WTC11 (cell line): ENCODE measurements around the gene HEPACAM. TPM values are rescaled to one million over a fixed set of nuclear protein-coding genes. Genes with fewer than 3 reads are reported as not detected.
A peak's percentile ranks its signal among the peaks of the same experiment; 100 is the strongest.

Experiments
- ATAC-seq: fragments of 200-7000 bp; cut with Tn5 transposase; 2 replicates; pipeline ENCODE4 v1.10.0; 2021; ENCODE audit warnings: mild to moderate bottlenecking, moderate library complexity
- CTCF ChIA-PET: fragments of 300-600 bp; sonication (Branson Sonifier 250); formaldehyde crosslinking; loops from one replicate; lab custom pipeline; 2021; ENCODE audit warnings: antibody characterized with exemption; lab: Charles Lee
- POLR2A ChIA-PET: fragments of 350-600 bp; sonication (Branson Sonifier 250); formaldehyde crosslinking; loops from one replicate; lab custom pipeline; 2021; ENCODE audit warnings: antibody characterized with exemption; lab: Charles Lee
- DNase-seq: peaks from one replicate; pipeline ENCODE4 v3.0.0; 2021; ENCODE audit warnings: low spot score
- H3K27ac Mint-ChIP-seq: 2 replicates; pipeline ENCODE4 v1.8.0; 2021; ENCODE audit warnings: mixed read lengths
- H3K27me3 Mint-ChIP-seq: 2 replicates; pipeline ENCODE4 v1.8.0; 2021; ENCODE audit warnings: low read depth, mild to moderate bottlenecking, moderate library complexity, mixed read lengths
- H3K36me3 Mint-ChIP-seq: 2 replicates; pipeline ENCODE4 v1.8.0; 2021; ENCODE audit warnings: mixed read lengths
- H3K4me1 Mint-ChIP-seq: 2 replicates; pipeline ENCODE4 v1.8.0; 2022; ENCODE audit warnings: mixed read lengths
- H3K4me3 Mint-ChIP-seq: 2 replicates; pipeline ENCODE4 v1.8.0; 2021; ENCODE audit warnings: mild to moderate bottlenecking, moderate library complexity, mixed read lengths
- H3K9me3 Mint-ChIP-seq: 2 replicates; pipeline ENCODE4 v1.8.0; 2021; ENCODE audit warnings: mixed read lengths
- CREM ChIP-seq: sonication (generic); formaldehyde crosslinking; IDR thresholded peaks from 2 replicates; pipeline ENCODE4 v1.8.1; 2022; ENCODE audit warnings: mild to moderate bottlenecking, missing genetic modification reagents, moderate library complexity
- CTCF ChIP-seq: fragments of 200-600 bp; IDR thresholded peaks from 2 replicates; pipeline ENCODE4 v1.8.0; 2022; ENCODE audit warnings: antibody characterized with exemption
- ESRRA ChIP-seq: sonication (generic); formaldehyde crosslinking; IDR thresholded peaks from 2 replicates; pipeline ENCODE4 v1.8.1; 2022; ENCODE audit warnings: mild to moderate bottlenecking, missing genetic modification reagents, borderline replicate concordance
- ETV6 ChIP-seq: sonication (generic); formaldehyde crosslinking; IDR thresholded peaks from 2 replicates; pipeline ENCODE4 v1.8.1; 2022; ENCODE audit warnings: mild to moderate bottlenecking, missing genetic modification reagents
- FOXJ3 ChIP-seq: sonication (generic); formaldehyde crosslinking; IDR thresholded peaks from 2 replicates; pipeline ENCODE4 v1.9.0; 2021; ENCODE audit warnings: missing genetic modification reagents, mild to moderate bottlenecking, borderline replicate concordance
- GABPB1 ChIP-seq: sonication (generic); formaldehyde crosslinking; IDR thresholded peaks from 2 replicates; pipeline ENCODE4 v1.8.1; 2023; ENCODE audit warnings: mild to moderate bottlenecking, missing genetic modification reagents
- HMGXB4 ChIP-seq: sonication (generic); formaldehyde crosslinking; IDR thresholded peaks from 2 replicates; pipeline ENCODE4 v1.8.1; 2023; ENCODE audit warnings: mild to moderate bottlenecking, moderate library complexity, missing genetic modification reagents
- JAZF1 ChIP-seq: fragments of 250-450 bp; sonication (Bioruptor Pico); IDR thresholded peaks from 2 replicates; pipeline ENCODE4 v1.9.0; 2021; ENCODE audit warnings: moderate library complexity, mild to moderate bottlenecking, inconsistent platforms
- KAT7 ChIP-seq: sonication (generic); formaldehyde crosslinking; IDR thresholded peaks from 2 replicates; pipeline ENCODE4 v1.8.1; 2023; ENCODE audit warnings: missing genetic modification reagents, mild to moderate bottlenecking, borderline replicate concordance
- MAX ChIP-seq: sonication (generic); formaldehyde crosslinking; IDR thresholded peaks from 2 replicates; pipeline ENCODE4 v1.8.0; 2022; ENCODE audit warnings: mild to moderate bottlenecking, missing genetic modification reagents
- NR1H2 ChIP-seq: sonication (generic); formaldehyde crosslinking; IDR thresholded peaks from 2 replicates; pipeline ENCODE4 v1.9.0; 2021; ENCODE audit warnings: mild to moderate bottlenecking, moderate library complexity, missing genetic modification reagents
- PRDM15 ChIP-seq: sonication (generic); formaldehyde crosslinking; IDR thresholded peaks from 2 replicates; pipeline ENCODE4 v1.8.0; 2022; ENCODE audit warnings: missing genetic modification reagents
- PREB ChIP-seq: sonication (generic); formaldehyde crosslinking; IDR thresholded peaks from 2 replicates; pipeline ENCODE4 v1.8.1; 2022; ENCODE audit warnings: mild to moderate bottlenecking, missing genetic modification reagents, moderate library complexity, borderline replicate concordance
- RELA ChIP-seq: sonication (generic); formaldehyde crosslinking; IDR thresholded peaks from 2 replicates; pipeline ENCODE4 v1.8.1; 2022; ENCODE audit warnings: missing genetic modification reagents, mild to moderate bottlenecking, borderline replicate concordance
- RORB ChIP-seq: fragments of 250-450 bp; sonication (Bioruptor Pico); IDR thresholded peaks from 2 replicates; pipeline ENCODE4 v1.9.0; 2021; ENCODE audit warnings: mild to moderate bottlenecking
- SOX15 ChIP-seq: fragments of 250-450 bp; sonication (Bioruptor Pico); IDR thresholded peaks from 2 replicates; pipeline ENCODE4 v1.9.0; 2021; ENCODE audit warnings: mild to moderate bottlenecking
- TEAD1 ChIP-seq: sonication (generic); formaldehyde crosslinking; IDR thresholded peaks from 2 replicates; pipeline ENCODE4 v1.8.0; 2022; ENCODE audit warnings: mild to moderate bottlenecking, missing genetic modification reagents
- TEAD4 ChIP-seq: sonication (generic); formaldehyde crosslinking; IDR thresholded peaks from 2 replicates; pipeline ENCODE4 v1.8.0; 2022; ENCODE audit warnings: mild to moderate bottlenecking, missing genetic modification reagents
- TP53 ChIP-seq: sonication (generic); formaldehyde crosslinking; IDR thresholded peaks from 2 replicates; pipeline ENCODE4 v1.8.1; 2023; ENCODE audit warnings: mild to moderate bottlenecking, missing genetic modification reagents
- ZNF232 ChIP-seq: sonication (generic); formaldehyde crosslinking; IDR thresholded peaks from 2 replicates; pipeline ENCODE4 v1.8.0; 2022; ENCODE audit warnings: mild to moderate bottlenecking, missing genetic modification reagents
- total RNA-seq: library from RNA; stranded (reverse); gene quantifications from 3 replicates; pipeline ENCODE4 v1.2.3, GENCODE V29; 2021
- TF ChIP-seq, protein P1 (sequence below): sonication (generic); formaldehyde crosslinking; IDR thresholded peaks from 2 replicates; pipeline ENCODE4 v1.8.1; 2022; ENCODE audit warnings: mild to moderate bottlenecking, moderate library complexity, missing genetic modification reagents
- TF ChIP-seq, protein P2 (sequence below): sonication (generic); formaldehyde crosslinking; IDR thresholded peaks from 2 replicates; pipeline ENCODE4 v1.8.1; 2023; ENCODE audit warnings: mild to moderate bottlenecking, missing genetic modification reagents

The HEPACAM gene
- total RNA-seq, 1 experiment from 2014 or later = not detected

- TF ChIP-seq HMGXB4 (CRISPR knock-in tag) (peak; percentile 100), NR1H2 (no peak), TEAD4 (CRISPR knock-in tag) (no peak), CREM (CRISPR knock-in tag) (peak; percentile 70; the same call in 1 of the 2 replicates), PRDM15 (peak; percentile 63), TP53 (CRISPR knock-in tag) (0 out of 2 replicates have a peak, but pooled peaks have one; percentile 45), MAX (CRISPR knock-in tag) (peak; percentile 64; the same call in 1 of the 2 replicates), JAZF1 (CRISPR knock-in tag) (no peak), FOXJ3 (CRISPR knock-in tag) (no peak), KAT7 (CRISPR knock-in tag) (0 out of 2 replicates have a peak, but pooled peaks have one; percentile 59), ETV6 (0 out of 2 replicates have a peak, but pooled peaks have one; percentile 37), SOX15 (CRISPR knock-in tag) (no peak), ZNF232 (0 out of 2 replicates have a peak, but pooled peaks have one; percentile 25), CTCF (peak; percentile 50), TEAD1 (CRISPR knock-in tag) (0 out of 2 replicates have a peak, but pooled peaks have one; percentile 58)
- TF ChIP-seq, protein P1, sequence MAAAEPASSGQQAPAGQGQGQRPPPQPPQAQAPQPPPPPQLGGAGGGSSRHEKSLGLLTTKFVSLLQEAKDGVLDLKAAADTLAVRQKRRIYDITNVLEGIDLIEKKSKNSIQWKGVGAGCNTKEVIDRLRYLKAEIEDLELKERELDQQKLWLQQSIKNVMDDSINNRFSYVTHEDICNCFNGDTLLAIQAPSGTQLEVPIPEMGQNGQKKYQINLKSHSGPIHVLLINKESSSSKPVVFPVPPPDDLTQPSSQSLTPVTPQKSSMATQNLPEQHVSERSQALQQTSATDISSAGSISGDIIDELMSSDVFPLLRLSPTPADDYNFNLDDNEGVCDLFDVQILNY (CRISPR knock-in tag) = peak; percentile 74
- TF ChIP-seq, all 79 proteins: peak for 21
Observed at GRCh38 chr11:124875943-124876817, 59.7 kb downstream of the HEPACAM start (continued).

GRCh38 chr11:124875401-124875800 is 60.4 kb downstream of the HEPACAM start:
- Mint-ChIP-seq H3K4me1 (peaks cover 22% of the 10 kb centered on the region), H3K27ac (no peak overlapping the region), H3K27me3 (peaks cover 71% of the 10 kb centered on the region), H3K36me3 (no peaks in the 10 kb centered on the region), H3K9me3 (no peaks in the 10 kb centered on the region), H3K4me3 (peak overlapping the region; percentile 75)
- ATAC-seq = no peak
- ChIA-PET CTCF (interaction anchor here (0.6 to 3.4 kb wide), 21 partner anchors 9 to 1591 kb away, joined by 3 to 40 read pairs (median 8); partner anchors contain the start of genes CCDC15, NRGN, ROBO3 and ROBO4), POLR2A (interaction anchor here (1.4 to 1.5 kb wide), 2 partner anchors 9 to 46 kb away, joined by 5 to 7 read pairs; no protein-coding TSS in a partner anchor)
- no peak for DNase-seq
- TF ChIP-seq ESRRA (CRISPR knock-in tag) = no peak
- TF ChIP-seq RORB (CRISPR knock-in tag) = no peak
- TF ChIP-seq GABPB1 (CRISPR knock-in tag) = no peak
- no peak for TF ChIP-seq TEAD4 (CRISPR knock-in tag)
- TF ChIP-seq PREB (CRISPR knock-in tag) = no peak
- no peak for TF ChIP-seq RELA (CRISPR knock-in tag)
- TF ChIP-seq, protein P2, sequence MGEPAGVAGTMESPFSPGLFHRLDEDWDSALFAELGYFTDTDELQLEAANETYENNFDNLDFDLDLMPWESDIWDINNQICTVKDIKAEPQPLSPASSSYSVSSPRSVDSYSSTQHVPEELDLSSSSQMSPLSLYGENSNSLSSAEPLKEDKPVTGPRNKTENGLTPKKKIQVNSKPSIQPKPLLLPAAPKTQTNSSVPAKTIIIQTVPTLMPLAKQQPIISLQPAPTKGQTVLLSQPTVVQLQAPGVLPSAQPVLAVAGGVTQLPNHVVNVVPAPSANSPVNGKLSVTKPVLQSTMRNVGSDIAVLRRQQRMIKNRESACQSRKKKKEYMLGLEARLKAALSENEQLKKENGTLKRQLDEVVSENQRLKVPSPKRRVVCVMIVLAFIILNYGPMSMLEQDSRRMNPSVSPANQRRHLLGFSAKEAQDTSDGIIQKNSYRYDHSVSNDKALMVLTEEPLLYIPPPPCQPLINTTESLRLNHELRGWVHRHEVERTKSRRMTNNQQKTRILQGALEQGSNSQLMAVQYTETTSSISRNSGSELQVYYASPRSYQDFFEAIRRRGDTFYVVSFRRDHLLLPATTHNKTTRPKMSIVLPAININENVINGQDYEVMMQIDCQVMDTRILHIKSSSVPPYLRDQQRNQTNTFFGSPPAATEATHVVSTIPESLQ (CRISPR knock-in tag) = no peak
